SW 1271 (cell line): ENCODE results near the gene NFX1.
"Not testable (repeated sequence)": the region's sequence is repeated elsewhere in the genome, so short reads cannot be mapped to it uniquely, and the experiment has no call there.

Experiments
- DNase-seq, 2 experiments: peaks; one replicate each; lab custom pipeline; 2025; lab: John Stamatoyannopoulos, UW

The NFX1 gene

DNA sequence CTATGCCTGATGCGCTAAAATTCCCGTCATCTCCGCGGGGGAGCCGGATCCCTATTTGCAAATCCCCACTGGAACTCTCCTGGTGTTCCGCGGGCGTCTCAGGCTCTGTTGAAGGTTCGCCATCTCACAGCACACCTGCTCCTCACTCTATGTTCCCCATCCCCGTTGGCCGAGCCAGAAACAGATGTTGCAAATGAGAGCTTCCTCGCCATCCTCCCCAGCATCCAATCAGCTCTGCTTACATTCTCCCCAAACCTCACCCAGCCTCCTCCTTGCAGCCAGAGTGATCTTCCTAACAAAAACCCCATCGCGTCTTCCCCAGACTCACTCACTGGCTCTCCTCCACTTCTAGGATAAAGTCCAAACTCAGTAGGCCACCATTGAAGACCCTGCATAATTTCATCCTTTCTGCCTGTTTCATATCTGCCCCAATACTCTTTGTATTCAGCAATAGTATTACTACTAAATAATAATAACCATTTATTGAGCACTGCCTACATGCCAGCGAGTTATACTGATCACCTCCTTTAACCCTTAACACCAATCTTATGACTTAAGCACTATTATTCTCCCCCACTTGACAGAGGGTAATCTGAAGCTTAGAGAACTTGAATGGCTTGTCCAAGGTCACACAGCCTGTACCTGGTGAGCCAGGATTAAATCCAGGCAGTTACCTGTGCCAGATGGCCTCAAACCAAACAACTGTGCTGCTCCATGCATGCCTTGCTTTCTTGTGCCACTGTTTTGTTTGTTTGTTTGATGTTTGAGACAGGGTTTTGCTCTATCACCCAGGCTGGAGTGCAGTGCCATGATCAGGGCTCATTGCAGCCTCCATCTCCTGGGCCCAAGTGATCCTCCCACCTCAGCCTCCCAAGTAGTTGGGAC is 98.0 kb downstream of the NFX1 start:
- no peak for DNase-seq

DNA sequence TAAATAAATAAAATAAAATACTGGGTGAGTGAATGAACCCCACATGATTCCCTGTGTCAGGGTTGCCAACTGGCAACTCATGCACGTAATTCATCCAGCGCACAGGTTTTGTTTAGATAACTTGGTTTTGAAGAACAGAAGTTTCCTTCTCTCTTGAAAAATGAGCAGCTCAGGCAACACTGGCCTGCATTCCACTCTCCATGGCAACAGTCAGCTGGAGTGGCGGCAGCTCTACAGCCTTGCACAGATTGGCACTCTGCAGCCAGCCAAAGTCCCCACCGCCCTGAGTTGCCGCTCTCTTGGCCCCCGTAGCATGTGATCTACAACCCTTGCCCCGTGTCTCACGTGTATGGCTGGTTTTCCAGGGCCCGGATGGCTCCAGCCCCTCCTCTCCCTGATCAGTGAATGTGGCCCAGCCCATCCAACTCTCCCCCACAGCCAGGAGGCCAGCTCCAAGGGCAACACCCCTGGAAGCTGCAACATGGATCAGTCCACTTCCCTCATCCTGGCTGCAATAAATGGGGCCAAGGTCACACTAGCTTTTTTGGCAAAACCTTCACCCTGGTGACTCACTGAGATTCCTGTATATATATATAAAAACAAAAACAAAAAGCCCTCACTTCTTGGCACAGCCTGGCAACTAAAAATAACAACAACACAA is 100.9 kb downstream of the NFX1 start:
- peak in 1 of 2 experiments; percentile 15 for DNase-seq

DNA sequence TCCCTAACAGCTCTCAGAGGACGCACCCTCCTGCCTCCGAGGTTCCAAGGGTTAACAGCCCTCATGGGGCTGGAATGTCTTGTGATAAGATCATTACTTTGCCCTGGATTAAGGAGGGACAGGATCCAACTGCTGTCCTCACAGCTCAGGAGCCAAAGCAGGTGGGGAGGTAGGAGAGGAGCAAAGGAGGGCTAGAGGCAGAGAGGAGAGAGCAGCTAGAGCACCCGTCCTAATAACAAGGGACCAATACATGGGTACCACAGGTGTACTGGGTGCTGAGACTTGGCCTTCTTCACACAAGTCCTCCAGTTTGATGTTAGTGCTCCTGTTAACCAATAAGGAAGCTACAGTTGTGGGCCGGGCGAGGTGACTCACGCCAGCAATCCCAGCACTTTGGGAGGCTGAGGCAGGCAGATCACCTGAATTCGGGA is 102.3 kb downstream of the NFX1 start:
- DNase-seq = not testable (repeated sequence)

- DNase-seq = no peak
Observed at GRCh38 chr9:33393581-33393980, 103.3 kb downstream of the NFX1 start.

DNA sequence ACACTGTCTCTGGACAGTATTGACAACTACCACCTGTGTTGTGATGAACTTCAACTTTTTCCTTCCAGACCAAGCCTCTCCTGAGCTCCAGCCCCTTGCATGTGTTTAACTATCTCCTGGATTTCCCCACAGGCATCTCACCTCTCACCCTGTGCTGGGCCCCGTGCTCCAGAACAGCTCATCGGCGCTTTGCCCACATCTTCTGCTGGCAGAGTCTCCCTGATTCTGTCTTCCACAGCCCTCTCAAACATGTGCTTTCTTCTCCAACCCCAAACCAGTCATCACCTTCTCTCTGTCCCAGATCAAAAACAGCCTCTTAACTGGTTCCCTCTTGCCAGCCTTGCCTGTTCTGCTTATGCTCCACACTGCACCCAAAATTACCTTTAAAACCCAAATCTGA is 103.7 kb downstream of the NFX1 start:
- not testable (repeated sequence) for DNase-seq

- DNase-seq = not testable (repeated sequence)
Observed at GRCh38 chr9:33395159-33395879, 105.0 kb downstream of the NFX1 start.

GRCh38 chr9:33397801-33398200 is 107.5 kb downstream of the NFX1 start:
- not testable (repeated sequence) for DNase-seq

- not testable (repeated sequence) for DNase-seq
Observed at GRCh38 chr9:33399047-33399446, 108.7 kb downstream of the NFX1 start.

- not testable (repeated sequence) for DNase-seq
Observed at GRCh38 chr9:33401809-33402208, 111.5 kb downstream of the NFX1 start.

DNA sequence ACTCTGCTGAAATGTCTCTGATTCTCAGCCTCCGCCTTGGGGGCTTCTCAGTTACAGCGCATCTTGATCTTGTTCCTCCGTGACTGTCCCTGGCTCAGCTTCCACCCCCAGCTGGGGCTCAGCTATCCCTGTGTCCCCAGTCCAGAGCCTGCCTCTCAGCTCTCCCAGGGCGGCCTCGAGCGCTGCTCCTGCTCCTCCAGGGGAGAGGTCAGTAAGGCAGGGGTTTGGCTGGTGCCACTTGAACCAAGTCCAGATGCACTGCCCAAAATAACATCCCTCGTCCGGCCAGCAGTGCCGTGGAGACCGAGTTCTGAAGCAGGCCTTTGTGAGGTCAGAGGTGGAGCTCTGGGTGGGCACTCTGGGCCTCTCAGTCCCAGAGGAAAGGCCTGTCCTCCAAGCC is 112.1 kb downstream of the NFX1 start, which contains the start of gene AQP7:
TSS of gene AQP7 (minus strand) at position 198 of the 400 bp plus-strand sequence. CDS start 1,306 bp downstream, outside the sequence.
- DNase-seq = not testable (repeated sequence)

GRCh38 chr9:33403941-33404787 is 113.8 kb downstream of the NFX1 start:
- no peak for DNase-seq

DNA sequence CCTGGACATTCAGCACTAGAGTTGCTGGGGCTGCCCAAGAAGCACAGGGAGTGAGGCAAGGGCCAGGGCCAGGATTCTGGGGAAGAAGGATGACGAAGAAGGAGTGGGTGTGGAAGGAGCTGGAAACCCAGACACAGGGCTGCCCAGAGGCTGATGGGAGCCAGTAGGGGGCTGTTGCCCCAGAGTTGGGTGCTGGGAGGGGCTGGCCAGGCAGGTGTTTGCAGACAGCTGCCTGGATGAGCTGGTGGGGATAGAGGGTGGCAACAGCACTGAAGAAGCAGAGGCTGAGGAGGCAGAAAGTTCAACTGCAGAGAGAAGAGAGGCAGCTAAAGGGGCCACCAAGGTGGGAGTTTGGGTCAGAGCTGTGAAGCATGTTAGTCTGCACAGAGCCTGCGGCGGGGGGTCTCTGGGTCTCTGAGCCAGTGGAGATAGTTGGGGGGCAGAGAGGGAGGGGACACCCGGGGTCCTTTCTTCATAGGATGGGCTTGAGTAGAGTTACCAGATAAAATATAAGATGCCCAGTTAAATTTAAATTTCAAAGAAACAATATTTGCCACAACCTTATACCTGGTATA is 114.6 kb downstream of the NFX1 start:
- no peak for DNase-seq

DNA sequence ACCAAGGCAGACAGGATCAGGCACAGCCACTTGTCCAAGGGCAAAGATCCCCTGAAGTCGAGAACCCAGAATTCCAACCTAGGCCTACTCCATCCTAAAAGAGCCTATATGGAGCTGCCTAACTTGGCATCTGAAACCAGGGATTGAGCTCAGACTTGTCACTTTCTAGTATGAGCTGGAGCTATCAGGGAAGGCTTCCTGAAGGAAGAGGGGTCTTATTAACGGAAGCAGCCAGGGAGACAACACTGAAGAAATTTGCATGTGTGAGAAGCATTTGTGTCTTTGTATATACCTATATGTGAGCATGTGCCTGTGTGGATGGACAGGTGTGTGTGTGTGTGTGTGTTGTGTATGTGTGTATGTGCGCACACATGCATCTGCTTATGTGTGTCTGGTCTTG is 116.7 kb downstream of the NFX1 start:
- DNase-seq = no peak

GRCh38 chr9:33408087-33408486 is 117.8 kb downstream of the NFX1 start:
- no peak for DNase-seq

DNA sequence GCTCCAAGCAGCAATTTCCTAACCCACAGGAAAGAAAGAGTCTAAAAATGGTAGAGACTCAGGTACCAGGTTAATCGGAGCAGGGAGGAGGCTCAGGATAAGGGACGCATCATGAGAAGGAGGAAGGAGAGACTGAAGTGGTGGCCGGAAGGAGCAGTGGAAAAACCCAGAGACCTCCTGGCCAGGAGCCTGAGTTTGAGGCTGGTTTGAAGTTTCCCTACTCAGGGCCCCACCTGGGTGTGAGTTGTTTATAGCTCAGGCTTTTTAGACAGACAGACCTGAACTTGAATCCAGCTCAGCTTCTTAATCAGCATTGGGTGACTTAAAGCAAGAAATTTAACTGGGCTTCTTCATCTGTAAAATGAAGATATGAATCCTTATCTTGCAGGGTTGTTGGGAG is 124.0 kb downstream of the NFX1 start:
- no peak for DNase-seq

- DNase-seq = no peak
Observed at GRCh38 chr9:33414889-33415500, 124.7 kb downstream of the NFX1 start.

GRCh38 chr9:33415501-33416038 is 125.3 kb downstream of the NFX1 start:
- DNase-seq = no peak

- no peak for DNase-seq
Observed at GRCh38 chr9:33416996-33417395, 126.7 kb downstream of the NFX1 start.

GRCh38 chr9:33418090-33418489 is 127.8 kb downstream of the NFX1 start:
- DNase-seq = no peak

DNA sequence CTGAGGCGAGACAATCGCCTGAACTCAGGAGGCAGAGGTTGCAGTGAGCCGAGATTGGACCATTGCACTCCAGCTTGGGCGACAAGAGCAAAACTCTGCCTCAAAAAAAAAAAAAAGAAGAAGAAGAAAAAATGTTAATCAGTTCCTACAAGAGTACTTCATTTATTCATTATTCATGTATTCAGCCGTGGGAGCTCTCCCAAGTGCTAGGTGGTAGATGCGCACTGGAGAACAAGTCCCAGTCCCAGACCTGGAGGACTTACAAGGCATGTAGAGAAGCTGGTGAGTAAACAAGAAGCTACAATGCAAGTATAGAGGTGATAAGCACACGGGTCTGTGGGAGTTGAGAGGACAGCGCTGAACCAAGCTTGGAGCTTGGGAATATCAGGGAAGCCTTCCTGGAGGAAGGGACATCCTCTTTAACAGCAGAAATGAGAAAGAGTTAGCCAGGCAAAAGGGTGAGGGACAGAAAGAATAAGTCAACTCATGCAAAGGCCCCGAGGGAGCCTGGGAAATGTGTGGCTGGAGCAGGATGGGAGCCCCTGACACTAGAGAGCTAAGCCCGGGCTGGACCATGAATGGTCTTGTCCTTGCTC is 129.5 kb downstream of the NFX1 start:
- no peak for DNase-seq
